C4-2B (cell line): ENCODE measurements around the gene ARAP1.

Source experiments
- H3K27ac ChIP-seq: fragments of 450-650 bp; 2 replicates; pipeline ENCODE4 v1.5.1; 2017
- CTCF ChIP-seq: fragments of 450-650 bp; conservative IDR thresholded peaks from 2 replicates; pipeline ENCODE4 v1.5.1; 2017; ENCODE audit warnings: mild to moderate bottlenecking
- ZFX ChIP-seq: fragments of 450-650 bp; IDR thresholded peaks from 2 replicates; pipeline ENCODE4 v1.6.1; 2017

The ARAP1 gene

GRCh38 chr11:72735495-72736027 lies 16.6 kb downstream of the ARAP1 start:
- TF ChIP-seq ZFX (no peak), CTCF (no peak)
- H3K27ac ChIP-seq, result no peak overlapping the region

- no peak overlapping the region for H3K27ac ChIP-seq
Measured at GRCh38 chr11:72732329-72732728, 19.9 kb downstream of the ARAP1 start.

GRCh38 chr11:72730737-72731136 lies 21.5 kb downstream of the ARAP1 start:
- TF ChIP-seq CTCF (no peak), ZFX (no peak)

More at GRCh38 chr11:72732329-72732728, 19.9 kb downstream of the ARAP1 start:
- TF ChIP-seq ZFX (no peak), CTCF (no peak)

GRCh38 chr11:72730243-72730642 lies 22.0 kb downstream of the ARAP1 start:
- H3K27ac ChIP-seq, result no peak overlapping the region
- TF ChIP-seq ZFX (no peak), CTCF (no peak)

More at GRCh38 chr11:72730737-72731136, 21.5 kb downstream of the ARAP1 start:
- no peak overlapping the region for H3K27ac ChIP-seq

- TF ChIP-seq ZFX (no peak), CTCF (no peak)
- no peak overlapping the region for H3K27ac ChIP-seq
Measured at GRCh38 chr11:72727521-72727920, 24.7 kb downstream of the ARAP1 start.

- no peak overlapping the region for H3K27ac ChIP-seq
- TF ChIP-seq CTCF (no peak), ZFX (no peak)
Measured at GRCh38 chr11:72726266-72727220, 25.7 kb downstream of the ARAP1 start.

- TF ChIP-seq ZFX, result no peak
- TF ChIP-seq CTCF, result no peak
- H3K27ac ChIP-seq, result no peak overlapping the region
Measured at GRCh38 chr11:72725724-72726028, 26.5 kb downstream of the ARAP1 start.
